ENCODE measurements around the gene ABCC11.
A peak's percentile ranks its signal among the peaks of the same experiment; 100 is the strongest.

ABCC11 gene

GRCh38 chr16:48247311-48247710, at the start of gene ABCC11:
ABCC11 (minus strand) TSS chr16:48247539; CDS start chr16:48231921, 15,618 bp downstream.
- DNase-seq (ENCODE audit: low spot score): no peak

- peak; percentile 55 for DNase-seq (ENCODE audit: low spot score)
Observed at GRCh38 chr16:48295488-48296281, 48.3 kb upstream of the ABCC11 start.

GRCh38 chr16:48294724-48295123, 47.4 kb upstream of the ABCC11 start:
- DNase-seq (ENCODE audit: low spot score): no peak

- no peak for DNase-seq (ENCODE audit: low spot score)
Observed at GRCh38 chr16:48292452-48292851, 45.1 kb upstream of the ABCC11 start.

GRCh38 chr16:48291754-48292153, 44.4 kb upstream of the ABCC11 start:
- DNase-seq (ENCODE audit: low spot score): no peak

GRCh38 chr16:48291303-48291702, 44.0 kb upstream of the ABCC11 start:
- DNase-seq (ENCODE audit: low spot score): no peak

GRCh38 chr16:48287239-48287638, 39.9 kb upstream of the ABCC11 start:
- no peak for DNase-seq (ENCODE audit: low spot score)

- no peak for DNase-seq (ENCODE audit: low spot score)
Observed at GRCh38 chr16:48284772-48285409, 37.6 kb upstream of the ABCC11 start.

GRCh38 chr16:48282636-48283263, 35.4 kb upstream of the ABCC11 start:
- DNase-seq (ENCODE audit: low spot score): no peak

- no peak for DNase-seq (ENCODE audit: low spot score)
Observed at GRCh38 chr16:48280546-48280945, 33.2 kb upstream of the ABCC11 start.

- DNase-seq (ENCODE audit: low spot score): no peak
Observed at GRCh38 chr16:48279199-48279598, 31.9 kb upstream of the ABCC11 start.

- no peak for DNase-seq (ENCODE audit: low spot score)
Observed at GRCh38 chr16:48277158-48277557, 29.8 kb upstream of the ABCC11 start.

GRCh38 chr16:48276102-48276501, 28.8 kb upstream of the ABCC11 start:
- no peak for DNase-seq (ENCODE audit: low spot score)

- DNase-seq (ENCODE audit: low spot score): no peak
Observed at GRCh38 chr16:48274476-48274875, 27.1 kb upstream of the ABCC11 start.

GRCh38 chr16:48272837-48273421, 25.6 kb upstream of the ABCC11 start:
- no peak for DNase-seq (ENCODE audit: low spot score)

- DNase-seq (ENCODE audit: low spot score): no peak
Observed at GRCh38 chr16:48271728-48272127, 24.4 kb upstream of the ABCC11 start.

GRCh38 chr16:48269011-48269410, 21.7 kb upstream of the ABCC11 start:
- no peak for DNase-seq (ENCODE audit: low spot score)

GRCh38 chr16:48262631-48263030, 15.3 kb upstream of the ABCC11 start:
- no peak for DNase-seq (ENCODE audit: low spot score)

GRCh38 chr16:48261569-48261968, 14.2 kb upstream of the ABCC11 start:
- no peak for DNase-seq (ENCODE audit: low spot score)

GRCh38 chr16:48256579-48257177, 9.3 kb upstream of the ABCC11 start:
- no peak for DNase-seq (ENCODE audit: low spot score)

- DNase-seq (ENCODE audit: low spot score): no peak
Observed at GRCh38 chr16:48252013-48252412, 4.7 kb upstream of the ABCC11 start.

GRCh38 chr16:48250520-48251278, 3.4 kb upstream of the ABCC11 start:
- no peak for DNase-seq (ENCODE audit: low spot score)
